ENCODE data around the gene PRMT9.

PRMT9 gene

GRCh38 chr4:147730333-147730732 is 46.4 kb upstream of the PRMT9 start:
- Histone ChIP-seq H3K79me1 (replicated peaks; ENCODE audit: low read length, poor library complexity, severe bottlenecking) (no peaks in the 10 kb centered on the region), H3K27ac (ENCODE audit: low read length, poor library complexity, severe bottlenecking) (no peak overlapping the region), H3K4ac (ENCODE audit: low read depth in 1 of 2, low read length in 2 of 2) (no peak overlapping the region), H3K4me3 (ENCODE audit: insufficient read depth in 1 of 2, low read depth in 1 of 2, low read length in 2 of 2) (no peak overlapping the region), H4K8ac (ENCODE audit: low read length) (peak overlapping the region; percentile 53), H4K91ac (ENCODE audit: low read length) (no peak overlapping the region), H3K36me3 (ENCODE audit: control insufficient read depth in 1 of 2, insufficient read depth in 2 of 2, low read depth in 1 of 2, low read length in 2 of 2) (no peaks in the 10 kb centered on the region), H2BK12ac (ENCODE audit: low read length in 2 of 2) (no peak overlapping the region), H3K14ac (ENCODE audit: low read length in 2 of 2) (no peak overlapping the region), H3K18ac (ENCODE audit: low read depth in 1 of 2, low read length in 2 of 2) (no peak overlapping the region), H2BK120ac (ENCODE audit: low read depth, low read length) (no peak overlapping the region), H3K27me3 (ENCODE audit: control insufficient read depth in 1 of 2, insufficient read depth in 1 of 2, low read length in 2 of 2) (no peaks in the 10 kb centered on the region), H3K9me3 (ENCODE audit: control insufficient read depth, low read length) (no peaks in the 10 kb centered on the region), H3K23ac (ENCODE audit: low read length in 2 of 2) (no peak overlapping the region), H3K4me1 (ENCODE audit: control insufficient read depth, insufficient read depth, low read depth, low read length) (peaks cover 11% of the 10 kb centered on the region), H2AFZ (ENCODE audit: low read depth, low read length) (no peak overlapping the region), H2BK15ac (ENCODE audit: low read depth, poor library complexity, severe bottlenecking) (no peak overlapping the region), H2AK5ac (ENCODE audit: low read length, severe bottlenecking) (no peak overlapping the region), H3K4me2 (ENCODE audit: low read length, poor library complexity, severe bottlenecking) (no peak overlapping the region), H3K9ac (ENCODE audit: low read length) (no peak overlapping the region), H2BK5ac (ENCODE audit: low read depth, low read length, poor library complexity, severe bottlenecking) (no peak overlapping the region)
- WGBS, result 78% methylated on average over 2 of the region's 4 CpGs
- peak; percentile 58 for DNase-seq

- H3K4me1 ChIP-seq (ENCODE audit: control insufficient read depth, insufficient read depth, low read depth, low read length), result peaks cover 4% of the 10 kb centered on the region
- no peaks in the 10 kb centered on the region for H3K36me3 ChIP-seq (ENCODE audit: control insufficient read depth in 1 of 2, insufficient read depth in 2 of 2, low read depth in 1 of 2, low read length in 2 of 2)
- no peaks in the 10 kb centered on the region for H3K79me1 ChIP-seq (replicated peaks; ENCODE audit: low read length, poor library complexity, severe bottlenecking)
- no peak overlapping the region for H2BK5ac ChIP-seq (ENCODE audit: low read depth, low read length, poor library complexity, severe bottlenecking)
- H3K4me2 ChIP-seq (ENCODE audit: low read length, poor library complexity, severe bottlenecking), result no peak overlapping the region
- H3K4me3 ChIP-seq (ENCODE audit: insufficient read depth in 1 of 2, low read depth in 1 of 2, low read length in 2 of 2), result no peak overlapping the region
- no peak overlapping the region for H3K9ac ChIP-seq (ENCODE audit: low read length)
- WGBS, result 74% methylated on average over 2 of the region's 2 CpGs
- H3K27ac ChIP-seq (ENCODE audit: low read length, poor library complexity, severe bottlenecking), result no peak overlapping the region
- H4K8ac ChIP-seq (ENCODE audit: low read length), result no peak overlapping the region
- H2BK12ac ChIP-seq (ENCODE audit: low read length in 2 of 2), result no peak overlapping the region
- no peak overlapping the region for H3K4ac ChIP-seq (ENCODE audit: low read depth in 1 of 2, low read length in 2 of 2)
- no peaks in the 10 kb centered on the region for H3K9me3 ChIP-seq (ENCODE audit: control insufficient read depth, low read length)
- no peak overlapping the region for H4K91ac ChIP-seq (ENCODE audit: low read length)
- H3K18ac ChIP-seq (ENCODE audit: low read depth in 1 of 2, low read length in 2 of 2), result no peak overlapping the region
- H3K27me3 ChIP-seq (ENCODE audit: control insufficient read depth in 1 of 2, insufficient read depth in 1 of 2, low read length in 2 of 2), result no peaks in the 10 kb centered on the region
- no peak overlapping the region for H2BK120ac ChIP-seq (ENCODE audit: low read depth, low read length)
- no peak overlapping the region for H2BK15ac ChIP-seq (ENCODE audit: low read depth, poor library complexity, severe bottlenecking)
- H3K14ac ChIP-seq (ENCODE audit: low read length in 2 of 2), result no peak overlapping the region
- H2AFZ ChIP-seq (ENCODE audit: low read depth, low read length), result no peak overlapping the region
- H3K23ac ChIP-seq (ENCODE audit: low read length in 2 of 2), result no peak overlapping the region
- DNase-seq, result no peak
- no peak overlapping the region for H2AK5ac ChIP-seq (ENCODE audit: low read length, severe bottlenecking)
Observed at GRCh38 chr4:147727476-147728028, 43.6 kb upstream of the PRMT9 start.

GRCh38 chr4:147725673-147726072 is 41.7 kb upstream of the PRMT9 start:
- Histone ChIP-seq H3K14ac (ENCODE audit: low read length in 2 of 2) (no peak overlapping the region), H4K91ac (ENCODE audit: low read length) (no peak overlapping the region), H3K36me3 (ENCODE audit: control insufficient read depth in 1 of 2, insufficient read depth in 2 of 2, low read depth in 1 of 2, low read length in 2 of 2) (no peaks in the 10 kb centered on the region), H2AFZ (ENCODE audit: low read depth, low read length) (no peak overlapping the region), H2AK5ac (ENCODE audit: low read length, severe bottlenecking) (no peak overlapping the region), H2BK12ac (ENCODE audit: low read length in 2 of 2) (no peak overlapping the region), H3K27me3 (ENCODE audit: control insufficient read depth in 1 of 2, insufficient read depth in 1 of 2, low read length in 2 of 2) (no peaks in the 10 kb centered on the region), H2BK120ac (ENCODE audit: low read depth, low read length) (no peak overlapping the region), H3K23ac (ENCODE audit: low read length in 2 of 2) (no peak overlapping the region), H3K9me3 (ENCODE audit: control insufficient read depth, low read length) (no peaks in the 10 kb centered on the region), H3K4me2 (ENCODE audit: low read length, poor library complexity, severe bottlenecking) (no peak overlapping the region), H3K4ac (ENCODE audit: low read depth in 1 of 2, low read length in 2 of 2) (no peak overlapping the region), H3K4me3 (ENCODE audit: insufficient read depth in 1 of 2, low read depth in 1 of 2, low read length in 2 of 2) (no peak overlapping the region), H3K79me1 (replicated peaks; ENCODE audit: low read length, poor library complexity, severe bottlenecking) (no peaks in the 10 kb centered on the region), H4K8ac (ENCODE audit: low read length) (no peak overlapping the region), H3K9ac (ENCODE audit: low read length) (no peak overlapping the region), H2BK15ac (ENCODE audit: low read depth, poor library complexity, severe bottlenecking) (no peak overlapping the region), H2BK5ac (ENCODE audit: low read depth, low read length, poor library complexity, severe bottlenecking) (no peak overlapping the region), H3K18ac (ENCODE audit: low read depth in 1 of 2, low read length in 2 of 2) (no peak overlapping the region), H3K4me1 (ENCODE audit: control insufficient read depth, insufficient read depth, low read depth, low read length) (peaks cover under 1% of the 10 kb centered on the region), H3K27ac (ENCODE audit: low read length, poor library complexity, severe bottlenecking) (no peak overlapping the region)
- 97% methylated on average over 4 of the region's 4 CpGs for WGBS
- DNase-seq, result no peak

- no peak overlapping the region for H3K4me2 ChIP-seq (ENCODE audit: low read length, poor library complexity, severe bottlenecking)
- H2AK5ac ChIP-seq (ENCODE audit: low read length, severe bottlenecking), result peak overlapping the region; percentile 69
- no peaks in the 10 kb centered on the region for H3K9me3 ChIP-seq (ENCODE audit: control insufficient read depth, low read length)
- no peaks in the 10 kb centered on the region for H3K4me1 ChIP-seq (ENCODE audit: control insufficient read depth, insufficient read depth, low read depth, low read length)
- 91% methylated on average over 10 of the region's 13 CpGs for WGBS
- H2BK120ac ChIP-seq (ENCODE audit: low read depth, low read length), result no peak overlapping the region
- peak overlapping the region in 1 of 2 experiments; percentile 40 for H3K4ac ChIP-seq (ENCODE audit: low read depth in 1 of 2, low read length in 2 of 2)
- peak overlapping the region in 1 of 2 experiments; percentile 90 for H3K14ac ChIP-seq (ENCODE audit: low read length in 2 of 2)
- H3K36me3 ChIP-seq (ENCODE audit: control insufficient read depth in 1 of 2, insufficient read depth in 2 of 2, low read depth in 1 of 2, low read length in 2 of 2), result no peaks in the 10 kb centered on the region
- H2AFZ ChIP-seq (ENCODE audit: low read depth, low read length), result no peak overlapping the region
- no peak overlapping the region for H2BK15ac ChIP-seq (ENCODE audit: low read depth, poor library complexity, severe bottlenecking)
- H2BK12ac ChIP-seq (ENCODE audit: low read length in 2 of 2), result peak overlapping the region; percentile 46 to 77
- no peak overlapping the region for H3K27ac ChIP-seq (ENCODE audit: low read length, poor library complexity, severe bottlenecking)
- H3K23ac ChIP-seq (ENCODE audit: low read length in 2 of 2), result no peak overlapping the region
- peak overlapping the region; percentile 44 to 77 for H3K18ac ChIP-seq (ENCODE audit: low read depth in 1 of 2, low read length in 2 of 2)
- H3K4me3 ChIP-seq (ENCODE audit: insufficient read depth in 1 of 2, low read depth in 1 of 2, low read length in 2 of 2), result no peak overlapping the region
- no peak for DNase-seq
- H3K9ac ChIP-seq (ENCODE audit: low read length), result no peak overlapping the region
- no peaks in the 10 kb centered on the region for H3K27me3 ChIP-seq (ENCODE audit: control insufficient read depth in 1 of 2, insufficient read depth in 1 of 2, low read length in 2 of 2)
- H4K8ac ChIP-seq (ENCODE audit: low read length), result no peak overlapping the region
- no peak overlapping the region for H4K91ac ChIP-seq (ENCODE audit: low read length)
- no peak overlapping the region for H2BK5ac ChIP-seq (ENCODE audit: low read depth, low read length, poor library complexity, severe bottlenecking)
- no peaks in the 10 kb centered on the region for H3K79me1 ChIP-seq (replicated peaks; ENCODE audit: low read length, poor library complexity, severe bottlenecking)
Observed at GRCh38 chr4:147724468-147725201, 40.7 kb upstream of the PRMT9 start.

Measured in mesenchymal stem cell (in vitro differentiated cells and primary cell).